Activated T-helper 2 cell treated with anti-CD3 and anti-CD28 coated beads, Interferon-gamma antibody, Interleukin-2, Interleukin-4, amounts not matched to agents 10 μg/mL and 5 μg/mL and 100 μg/mL, durations not matched to agents 14 hours and 24 hours and 36 hours (primary cell): ENCODE results near the gene PLEKHA7. TPM values are rescaled to one million over a fixed set of nuclear protein-coding genes. Genes with fewer than 3 reads are reported as not detected.
A peak's percentile ranks its signal among the peaks of the same experiment; 100 is the strongest.
"Not testable (repeated sequence)": the region's sequence is repeated elsewhere in the genome, so short reads cannot be mapped to it uniquely, and the experiment has no call there.

Experiments
- DNase-seq: peaks from one replicate; pipeline ENCODE4 v3.0.0; 2021; ENCODE audit warnings: low spot score
- H3K27ac Mint-ChIP-seq: one replicate; pipeline ENCODE4 v1.8.0; 2021; ENCODE audit warnings: mixed read lengths
- H3K27me3 Mint-ChIP-seq: one replicate; pipeline ENCODE4 v1.8.0; 2021; ENCODE audit warnings: low read depth, mixed read lengths
- H3K36me3 Mint-ChIP-seq: one replicate; pipeline ENCODE4 v1.8.0; 2021; ENCODE audit warnings: low read depth, mixed read lengths
- H3K4me1 Mint-ChIP-seq: one replicate; pipeline ENCODE4 v1.8.0; 2021; ENCODE audit warnings: low read depth, mixed read lengths
- H3K4me3 Mint-ChIP-seq: one replicate; pipeline ENCODE4 v1.8.0; 2021; ENCODE audit warnings: low read depth, mild to moderate bottlenecking, moderate library complexity, mixed read lengths
- H3K9me3 Mint-ChIP-seq: one replicate; pipeline ENCODE4 v1.8.0; 2021; ENCODE audit warnings: mixed read lengths
- intact Hi-C: fragments of 100-400 bp; cut with micrococcal nuclease; formaldehyde crosslinking; loops from one replicate; pipeline ENCODE4 v1.15.1; 2023
- total RNA-seq: library from RNA; stranded (reverse); gene quantifications from 2 replicates; pipeline ENCODE4 v1.2.3, GENCODE V29; 2022

The PLEKHA7 gene, protein sequence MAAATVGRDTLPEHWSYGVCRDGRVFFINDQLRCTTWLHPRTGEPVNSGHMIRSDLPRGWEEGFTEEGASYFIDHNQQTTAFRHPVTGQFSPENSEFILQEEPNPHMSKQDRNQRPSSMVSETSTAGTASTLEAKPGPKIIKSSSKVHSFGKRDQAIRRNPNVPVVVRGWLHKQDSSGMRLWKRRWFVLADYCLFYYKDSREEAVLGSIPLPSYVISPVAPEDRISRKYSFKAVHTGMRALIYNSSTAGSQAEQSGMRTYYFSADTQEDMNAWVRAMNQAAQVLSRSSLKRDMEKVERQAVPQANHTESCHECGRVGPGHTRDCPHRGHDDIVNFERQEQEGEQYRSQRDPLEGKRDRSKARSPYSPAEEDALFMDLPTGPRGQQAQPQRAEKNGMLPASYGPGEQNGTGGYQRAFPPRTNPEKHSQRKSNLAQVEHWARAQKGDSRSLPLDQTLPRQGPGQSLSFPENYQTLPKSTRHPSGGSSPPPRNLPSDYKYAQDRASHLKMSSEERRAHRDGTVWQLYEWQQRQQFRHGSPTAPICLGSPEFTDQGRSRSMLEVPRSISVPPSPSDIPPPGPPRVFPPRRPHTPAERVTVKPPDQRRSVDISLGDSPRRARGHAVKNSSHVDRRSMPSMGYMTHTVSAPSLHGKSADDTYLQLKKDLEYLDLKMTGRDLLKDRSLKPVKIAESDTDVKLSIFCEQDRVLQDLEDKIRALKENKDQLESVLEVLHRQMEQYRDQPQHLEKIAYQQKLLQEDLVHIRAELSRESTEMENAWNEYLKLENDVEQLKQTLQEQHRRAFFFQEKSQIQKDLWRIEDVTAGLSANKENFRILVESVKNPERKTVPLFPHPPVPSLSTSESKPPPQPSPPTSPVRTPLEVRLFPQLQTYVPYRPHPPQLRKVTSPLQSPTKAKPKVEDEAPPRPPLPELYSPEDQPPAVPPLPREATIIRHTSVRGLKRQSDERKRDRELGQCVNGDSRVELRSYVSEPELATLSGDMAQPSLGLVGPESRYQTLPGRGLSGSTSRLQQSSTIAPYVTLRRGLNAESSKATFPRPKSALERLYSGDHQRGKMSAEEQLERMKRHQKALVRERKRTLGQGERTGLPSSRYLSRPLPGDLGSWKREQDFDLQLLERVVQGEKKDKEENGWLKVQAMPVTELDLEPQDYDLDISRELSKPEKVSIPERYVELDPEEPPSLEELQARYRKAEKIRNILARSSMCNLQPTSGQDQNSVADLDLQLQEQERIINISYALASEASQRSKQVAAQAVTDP
- total RNA-seq: 50.2 and 51.3 TPM in 2 replicates

DNA sequence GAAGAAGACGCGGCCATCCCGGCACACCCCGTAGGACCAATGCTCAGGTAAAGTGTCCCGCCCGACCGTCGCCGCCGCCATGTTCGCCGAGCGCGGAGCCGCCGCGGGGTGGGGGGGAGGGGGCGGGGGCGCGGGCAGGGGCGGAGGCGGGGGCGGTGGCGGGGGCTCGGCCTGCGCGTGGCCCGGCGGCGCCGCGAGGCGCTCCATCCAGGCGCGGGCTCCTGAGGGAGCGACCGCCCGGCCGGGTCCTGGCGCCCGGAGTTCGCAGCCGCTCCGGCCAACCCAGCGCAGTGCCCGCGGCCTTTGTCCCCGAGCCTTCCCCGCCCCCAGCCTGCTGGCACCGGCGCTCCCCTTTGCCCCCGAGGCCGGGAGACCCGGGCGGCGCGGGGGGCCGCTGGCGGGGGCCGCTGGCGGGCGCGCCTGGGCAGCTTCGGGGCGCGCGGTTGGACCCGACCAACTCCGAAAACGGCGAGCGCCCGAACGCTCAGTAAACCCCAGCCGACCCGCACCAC, at the start of gene PLEKHA7:
Gene PLEKHA7 (minus strand): TSS at position 94 of the 512 bp plus-strand sequence. CDS start 13 bp downstream, at position 81.
- Mint-ChIP-seq H3K4me1 (peaks cover 6% of the 10 kb centered on the region), H3K36me3 (no peaks in the 10 kb centered on the region), H3K9me3 (no peaks in the 10 kb centered on the region), H3K27me3 (peaks cover 37% of the 10 kb centered on the region), H3K27ac (peak within 1 kb of the TSS; percentile 69), H3K4me3 (peak within 1 kb of the TSS; percentile 86)
- no peak for DNase-seq
- intact Hi-C loops: no loop called here

DNA sequence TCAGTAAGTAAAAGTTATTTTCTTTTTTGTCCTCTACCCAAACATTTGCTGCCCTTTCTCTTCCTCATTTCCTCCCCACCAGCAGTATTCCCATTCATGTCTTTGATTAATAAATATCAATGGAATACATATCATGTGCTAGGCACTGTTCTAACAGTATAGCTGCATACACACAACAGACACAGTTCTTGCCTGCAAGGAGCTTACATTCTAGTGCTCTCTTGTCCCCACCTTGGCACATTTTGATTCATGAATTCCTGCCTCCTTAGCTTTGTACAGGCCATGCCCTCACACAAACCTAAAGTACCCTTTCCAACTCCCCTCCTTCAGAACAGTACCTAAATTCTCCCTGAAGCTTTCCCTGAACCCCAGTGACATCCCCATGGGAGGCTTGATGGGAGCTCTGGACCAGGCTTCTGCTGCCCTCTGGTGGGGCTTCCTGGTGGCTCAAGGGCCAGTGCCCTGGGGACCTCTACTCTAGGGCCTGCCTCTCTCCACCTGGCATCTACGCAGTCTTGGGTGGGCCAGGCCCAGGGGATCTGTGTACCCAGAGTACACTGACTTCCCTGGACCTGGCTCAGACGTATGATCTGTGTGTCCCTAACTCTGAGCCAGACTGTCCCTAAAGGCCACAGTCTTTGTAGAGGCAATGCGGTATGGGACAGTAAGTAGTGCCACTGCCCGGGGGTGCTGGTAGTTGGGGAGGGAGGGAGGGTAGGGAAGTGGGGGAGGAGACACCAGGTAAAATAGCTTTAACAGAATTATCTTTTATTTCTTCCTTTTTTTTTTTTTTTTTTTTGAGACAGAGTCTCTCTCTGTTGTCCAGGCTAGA, 49.2 kb upstream of the PLEKHA7 start:
- Mint-ChIP-seq H3K36me3 (no peaks in the 10 kb centered on the region), H3K4me3 (no peak overlapping the region), H3K4me1 (no peaks in the 10 kb centered on the region), H3K27ac (no peak overlapping the region), H3K9me3 (no peaks in the 10 kb centered on the region), H3K27me3 (peaks cover 5% of the 10 kb centered on the region)
- DNase-seq: no peak
- intact Hi-C loops: loop anchor here (1.0 kb wide), 3 partner anchors 117 to 278 kb away; no protein-coding TSS in a partner anchor

DNA sequence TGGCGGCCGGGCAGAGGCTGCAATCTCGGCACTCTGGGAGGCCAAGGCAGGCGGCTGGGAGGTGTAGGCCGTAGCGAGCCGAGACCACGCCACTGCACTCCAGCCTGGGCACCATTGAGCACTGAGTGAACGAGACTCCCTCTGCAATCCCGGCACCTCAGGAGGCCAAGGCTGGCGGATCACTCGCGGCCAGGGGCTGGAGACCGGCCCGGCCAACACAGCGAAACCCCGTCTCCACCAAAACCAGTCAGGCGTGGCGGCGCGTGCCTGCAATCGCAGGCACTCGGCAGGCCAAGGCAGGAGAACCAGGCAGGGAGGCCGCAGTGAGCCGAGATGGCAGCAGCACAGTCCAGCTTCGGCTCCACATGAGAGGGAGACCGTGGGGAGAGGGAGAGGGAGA, 36.9 kb upstream of the PLEKHA7 start:
- intact Hi-C loops, H3K36me3 Mint-ChIP-seq, H3K4me3 Mint-ChIP-seq, H3K4me1 Mint-ChIP-seq, H3K9me3 Mint-ChIP-seq, DNase-seq, H3K27ac Mint-ChIP-seq, H3K27me3 Mint-ChIP-seq: not testable (repeated sequence)

DNA sequence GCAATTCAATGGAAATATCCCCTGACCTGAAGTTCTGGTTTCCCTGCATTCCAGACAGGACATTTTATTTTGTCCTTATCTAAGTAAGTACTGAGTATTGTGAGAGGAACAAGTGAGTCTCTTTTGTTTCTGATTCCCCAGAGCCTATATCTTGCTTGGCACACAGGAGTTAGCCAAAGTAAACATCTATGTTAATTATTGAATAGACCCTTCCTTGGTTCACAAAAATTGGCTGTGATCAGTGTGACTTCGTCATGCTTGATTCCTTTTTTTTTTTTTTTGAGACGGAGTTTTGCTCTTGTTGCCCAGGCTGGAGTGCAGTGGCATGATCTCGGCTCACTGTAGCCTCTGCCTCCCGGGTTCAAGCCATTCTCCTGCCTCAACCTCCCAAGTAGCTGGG, 34.3 kb upstream of the PLEKHA7 start:
- H3K27ac Mint-ChIP-seq, H3K27me3 Mint-ChIP-seq, H3K36me3 Mint-ChIP-seq, H3K9me3 Mint-ChIP-seq, DNase-seq, H3K4me1 Mint-ChIP-seq, H3K4me3 Mint-ChIP-seq, intact Hi-C loops: not testable (repeated sequence)

DNA sequence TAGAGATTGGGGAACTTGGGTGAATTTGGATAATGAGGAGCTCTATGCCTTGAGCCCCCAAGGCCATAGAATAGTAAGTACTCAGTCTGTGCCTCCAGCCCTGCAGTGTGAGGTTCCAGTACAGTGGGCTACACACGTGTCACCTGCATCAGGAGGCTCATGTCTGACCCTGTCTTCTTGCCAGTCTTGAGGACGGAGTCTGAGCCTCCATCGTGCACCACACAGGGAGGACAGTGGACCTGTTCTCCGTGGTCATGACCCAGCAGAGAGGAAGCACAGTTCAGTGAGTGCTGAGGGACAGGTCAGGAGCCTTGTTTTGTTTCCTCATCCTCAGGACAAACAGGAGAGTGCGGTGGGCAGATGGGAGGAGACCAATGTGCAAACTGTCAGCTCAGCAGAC, 32.5 kb upstream of the PLEKHA7 start:
- Mint-ChIP-seq H3K4me3 (no peak overlapping the region), H3K27me3 (no peaks in the 10 kb centered on the region)
- no peak for DNase-seq

DNA sequence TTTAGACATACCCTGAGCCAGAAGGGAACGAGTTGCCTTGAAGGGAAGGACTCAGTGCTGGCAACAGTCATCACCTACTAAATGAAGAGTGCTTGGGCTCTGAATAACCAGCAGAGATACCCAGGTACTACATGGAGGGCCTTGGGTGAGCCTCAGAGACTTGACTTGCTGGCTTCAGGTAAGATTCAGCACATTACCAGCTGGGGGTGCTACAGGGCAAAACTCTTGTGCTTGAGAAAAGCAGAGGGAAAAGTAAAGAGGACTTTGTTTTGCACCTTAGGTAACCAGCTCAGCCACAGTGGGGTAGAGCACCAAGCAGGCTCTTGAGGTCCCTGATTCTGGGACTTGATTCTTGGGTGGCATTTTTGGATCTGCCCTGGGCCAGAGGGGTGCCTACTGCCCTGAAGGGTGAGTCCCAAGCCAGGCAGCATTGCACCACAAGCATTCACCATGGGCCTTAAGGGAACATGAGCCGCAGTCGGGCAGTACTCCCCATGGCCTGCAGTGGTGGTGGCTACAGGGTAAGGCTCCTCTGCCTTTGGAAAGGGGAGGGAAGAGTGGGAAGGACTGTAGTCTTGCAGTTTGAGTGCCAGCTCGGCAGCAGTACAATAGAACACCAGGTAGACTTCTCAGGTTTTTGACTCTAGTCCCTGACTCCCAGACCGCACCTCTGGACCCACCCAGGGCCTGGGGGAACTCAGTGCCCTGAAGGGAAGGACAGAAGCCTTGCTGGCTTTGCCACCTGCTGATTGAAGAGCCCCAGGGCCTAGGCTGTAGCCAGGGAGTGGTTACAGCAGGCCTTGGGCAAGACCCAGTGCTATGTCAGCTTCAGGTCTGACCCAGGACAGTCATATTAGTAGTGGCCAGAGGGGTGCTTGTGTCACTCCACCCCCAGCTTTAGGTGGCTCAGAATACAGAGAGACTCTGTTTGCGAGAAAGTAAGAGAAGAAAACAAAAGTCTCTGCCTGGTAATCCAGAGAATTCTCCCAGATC, 22.7 kb upstream of the PLEKHA7 start:
- intact Hi-C loops: no loop called here
- H3K4me3 Mint-ChIP-seq: no peak overlapping the region
- peaks cover 4% of the 10 kb centered on the region for H3K9me3 Mint-ChIP-seq
- H3K4me1 Mint-ChIP-seq: no peaks in the 10 kb centered on the region
- no peak overlapping the region for H3K27ac Mint-ChIP-seq
- H3K27me3 Mint-ChIP-seq: peaks cover 5% of the 10 kb centered on the region
- H3K36me3 Mint-ChIP-seq: no peaks in the 10 kb centered on the region
- DNase-seq: no peak

More for the DNA sequence above, 32.5 kb upstream of the PLEKHA7 start:
- intact Hi-C loops: no loop called here
- no peaks in the 10 kb centered on the region for H3K36me3 Mint-ChIP-seq
- no peaks in the 10 kb centered on the region for H3K9me3 Mint-ChIP-seq
- H3K4me1 Mint-ChIP-seq: no peaks in the 10 kb centered on the region
- H3K27ac Mint-ChIP-seq: no peak overlapping the region

- intact Hi-C loops, H3K9me3 Mint-ChIP-seq, H3K4me1 Mint-ChIP-seq, H3K27ac Mint-ChIP-seq, H3K4me3 Mint-ChIP-seq, DNase-seq, H3K36me3 Mint-ChIP-seq: not testable (repeated sequence)
- H3K27me3 Mint-ChIP-seq: peaks cover 11% of the 10 kb centered on the region
Measured at GRCh38 chr11:17034027-17034426, 19.8 kb upstream of the PLEKHA7 start.

DNA sequence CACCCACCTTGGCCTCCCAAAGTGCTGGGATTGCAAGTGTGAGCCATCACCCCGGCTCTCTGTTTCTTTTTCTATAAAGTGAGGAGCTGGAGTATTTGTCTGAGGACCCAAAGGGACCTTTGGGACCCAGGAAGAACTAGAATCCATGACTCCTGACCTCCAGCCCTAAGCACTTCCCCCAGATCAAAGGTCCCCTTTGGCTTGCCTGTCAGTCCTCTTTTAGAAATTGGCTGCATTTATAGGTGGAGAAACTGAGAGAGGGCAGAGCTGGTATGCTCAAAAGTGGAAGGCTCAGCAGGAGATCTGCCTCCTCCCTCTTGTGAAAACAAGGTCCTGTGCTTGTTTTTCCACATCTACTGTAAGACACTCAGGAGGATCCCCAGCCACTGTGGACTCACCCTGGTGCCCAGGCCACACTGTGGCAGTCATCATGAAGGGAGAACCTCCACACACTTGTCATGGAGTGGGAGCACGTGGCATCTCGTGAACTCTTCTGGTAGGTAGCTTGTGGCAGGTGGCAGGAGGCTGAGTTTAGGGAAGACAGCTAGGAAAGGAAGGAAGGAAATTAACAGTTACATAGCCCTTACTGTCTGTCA, 12.4 kb upstream of the PLEKHA7 start:
- intact Hi-C loops: no loop called here
- H3K27ac Mint-ChIP-seq: no peak overlapping the region
- peaks cover 19% of the 10 kb centered on the region for H3K27me3 Mint-ChIP-seq
- no peak overlapping the region for H3K4me3 Mint-ChIP-seq
- no peak for DNase-seq
- H3K4me1 Mint-ChIP-seq: no peaks in the 10 kb centered on the region
- H3K9me3 Mint-ChIP-seq: no peaks in the 10 kb centered on the region
- no peaks in the 10 kb centered on the region for H3K36me3 Mint-ChIP-seq

DNA sequence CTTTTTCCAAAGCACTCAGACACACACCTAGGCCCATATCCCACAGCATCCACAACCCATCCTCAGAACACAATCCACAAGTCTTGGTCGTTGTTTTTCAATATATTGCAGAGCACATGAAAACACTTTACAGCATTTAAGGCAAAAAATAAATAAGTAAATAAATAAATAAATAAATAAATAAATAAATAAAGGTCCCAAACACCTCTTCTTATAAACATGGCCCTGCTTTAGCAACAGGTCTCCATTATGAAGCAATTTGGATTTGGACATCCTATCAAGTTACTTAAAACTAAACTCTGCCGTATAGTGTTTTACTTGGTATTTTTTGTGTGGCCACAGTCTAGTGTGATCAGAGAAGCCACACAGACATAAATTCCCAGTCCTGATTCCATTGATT, 10.7 kb upstream of the PLEKHA7 start:
- H3K27me3 Mint-ChIP-seq: peaks cover 16% of the 10 kb centered on the region
- H3K4me1 Mint-ChIP-seq: no peaks in the 10 kb centered on the region
- no peak overlapping the region for H3K27ac Mint-ChIP-seq
- H3K4me3 Mint-ChIP-seq: no peak overlapping the region
- H3K36me3 Mint-ChIP-seq: no peaks in the 10 kb centered on the region
- H3K9me3 Mint-ChIP-seq: no peaks in the 10 kb centered on the region
- intact Hi-C loops: no loop called here
- no peak for DNase-seq

GRCh38 chr11:17021511-17021910, 7.3 kb upstream of the PLEKHA7 start:
- intact Hi-C loops: no loop called here
- Mint-ChIP-seq H3K4me1 (no peaks in the 10 kb centered on the region), H3K9me3 (no peaks in the 10 kb centered on the region), H3K36me3 (no peaks in the 10 kb centered on the region), H3K4me3 (no peak overlapping the region), H3K27ac (no peak overlapping the region), H3K27me3 (peaks cover 40% of the 10 kb centered on the region)
- no peak for DNase-seq

DNA sequence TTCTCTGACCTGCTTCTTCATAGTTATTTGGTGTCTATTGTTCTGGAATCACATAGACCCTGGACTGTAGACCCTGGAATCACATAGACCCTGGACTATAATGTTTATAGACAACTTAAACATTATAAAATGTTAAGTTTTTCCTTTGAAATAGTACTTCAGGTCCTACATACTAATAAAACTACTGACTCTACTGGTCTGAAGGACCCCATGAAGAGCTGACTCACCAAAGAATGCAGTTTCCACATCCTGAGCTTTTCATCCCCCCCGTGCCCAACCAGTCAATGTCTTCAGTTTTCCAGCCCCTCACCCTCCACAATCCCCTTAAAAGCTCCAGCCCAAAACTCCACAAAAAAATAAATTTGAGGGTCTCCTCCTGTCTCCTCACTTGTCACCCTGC, 6.6 kb upstream of the PLEKHA7 start:
- H3K36me3 Mint-ChIP-seq: no peaks in the 10 kb centered on the region
- H3K27ac Mint-ChIP-seq: no peak overlapping the region
- no peak overlapping the region for H3K4me3 Mint-ChIP-seq
- no peak for DNase-seq
- H3K27me3 Mint-ChIP-seq: peaks cover 47% of the 10 kb centered on the region
- no peaks in the 10 kb centered on the region for H3K4me1 Mint-ChIP-seq
- intact Hi-C loops: no loop called here
- no peaks in the 10 kb centered on the region for H3K9me3 Mint-ChIP-seq
